ENCODE data around the gene M1AP. TPM values are rescaled to one million over a fixed set of nuclear protein-coding genes. Genes with fewer than 3 reads are reported as not detected.

The M1AP gene
- total and polyA plus RNA-seq, 2 of the 8 experiments (the other 6 are each of a cell fraction or from before 2014, with no cell fraction given) = 4.8 TPM

GRCh38 chr2:74524955-74525716 lies 123.0 kb downstream of the M1AP start:
- Histone ChIP-seq H3K23me2 (ENCODE audit: low read depth, low read length) (peaks cover 4% of the 10 kb centered on the region; the same call in 1 of the 2 replicates), H2AK5ac (ENCODE audit: low read depth, low read length) (no peak overlapping the region), H3K4me2 (ENCODE audit: insufficient read depth in 1 of 2, low read depth in 2 of 2, low read length in 2 of 2) (no peak overlapping the region), H2BK15ac (ENCODE audit: low read length) (0 out of 2 replicates have a peak overlapping the region, but pooled peaks have one; percentile 88), H3K18ac (ENCODE audit: extremely low read depth, low read length) (no peak overlapping the region), H3K56ac (replicated peaks; ENCODE audit: insufficient read length, low read depth, low read length) (no peak overlapping the region), H3K36me3 (ENCODE audit: control insufficient read depth in 2 of 4, insufficient read depth in 4 of 4, low read length in 3 of 4) (peaks cover 5 to 18% (median 13%) of the 10 kb centered on the region in 4 experiments; a peak in 6 of 8 replicates), H3K4me3 (ENCODE audit: extremely low read depth in 1 of 4, insufficient read depth in 2 of 4, low read depth in 3 of 4, low read length in 4 of 4) (no peak overlapping the region), H3K79me1 (ENCODE audit: low read depth, low read length) (peaks cover 8% of the 10 kb centered on the region), H4K20me1 (replicated peaks in 1 of 2; ENCODE audit: control insufficient read depth in 1 of 2, insufficient read depth in 2 of 2, low read length in 2 of 2) (peaks cover 0 to 3% of the 10 kb centered on the region in 2 experiments), H3K4me1 (replicated peaks in 1 of 4; ENCODE audit: control insufficient read depth in 3 of 4, insufficient read depth in 4 of 4, low read length in 3 of 4) (peaks cover 0 to 7% (median under 1%) of the 10 kb centered on the region in 4 experiments; a peak in 2 of 7 replicates), H3K9ac (replicated peaks in 1 of 4; ENCODE audit: extremely low read depth in 1 of 4, low read depth in 3 of 4, low read length in 3 of 4) (no peak overlapping the region), H4K8ac (ENCODE audit: extremely low read depth, insufficient read depth, low read length) (0 out of 2 replicates have a peak overlapping the region, but pooled peaks have one; percentile 31), H3K9me3 (ENCODE audit: insufficient read depth in 2 of 2, low read depth in 1 of 2, low read length in 1 of 2) (no peaks in the 10 kb centered on the region), H2BK20ac (ENCODE audit: low read length) (no peak overlapping the region), H3K27me3 (replicated peaks in 1 of 4; ENCODE audit: control insufficient read depth in 3 of 4, extremely low read depth in 1 of 4, insufficient read depth in 3 of 4, low read length in 3 of 4) (peaks cover 0 to 13% (median 6%) of the 10 kb centered on the region in 4 experiments; a peak in 5 of 7 replicates), H3K14ac (ENCODE audit: insufficient read length) (no peak overlapping the region), H2BK12ac (ENCODE audit: low read depth, low read length) (no peak overlapping the region), H2BK5ac (ENCODE audit: low read depth, low read length) (no peak overlapping the region), H2BK120ac (replicated peaks; ENCODE audit: low read depth, low read length) (no peak overlapping the region), H4K5ac (ENCODE audit: insufficient read length, low read depth, low read length) (no peak overlapping the region), H4K91ac (replicated peaks; ENCODE audit: insufficient read length, low read length) (no peak overlapping the region), H3K27ac (ENCODE audit: low read depth, low read length) (no peak overlapping the region), H3K4ac (replicated peaks; ENCODE audit: insufficient read length, low read depth, low read length) (no peak overlapping the region), H3K23ac (ENCODE audit: insufficient read length) (no peak overlapping the region), H2AFZ (ENCODE audit: low read length) (no peak overlapping the region), H3K79me2 (ENCODE audit: control insufficient read depth in 1 of 2, insufficient read depth in 2 of 2, low read length in 2 of 2) (peaks cover 0 to 18% of the 10 kb centered on the region in 2 experiments; a peak in 2 of 4 replicates)
- DNase-seq (ENCODE audit: low read depth in 1 of 2, low spot score in 2 of 2) = no peak
- ChIA-PET POLR2A (ENCODE audit: partially characterized antibody) (interaction anchor here (1.3 kb wide), 1 partner anchor 42 kb away, joined by 5 read pairs; the partner anchor contains the start of genes CCDC142 and TTC31), CTCF (ENCODE audit: partially characterized antibody) (interaction anchor here (1.2 kb wide), 3 partner anchors 16 to 61 kb away, joined by 3 to 4 read pairs (median 3); no protein-coding TSS in a partner anchor)
- TF ChIP-seq YY1 (IDR thresholded peaks at IDR 0.05; ENCODE audit: low read depth, low read length) (no peak), RNF2 (IDR thresholded peaks at IDR 0.05; ENCODE audit: borderline replicate concordance, low read depth, low read length, missing control alignments, poor library complexity, severe bottlenecking) (no peak), CHD1 (IDR thresholded peaks at IDR 0.05; ENCODE audit: low read depth, low read length) (no peak), KDM5A (IDR thresholded peaks at IDR 0.05; ENCODE audit: low read length) (no peak), EP300 (IDR thresholded peaks at IDR 0.05; ENCODE audit: borderline replicate concordance in 1 of 2, low read depth in 2 of 2, low read length in 2 of 2) (no peak), EZH2 (IDR thresholded peaks at IDR 0.05; ENCODE audit: low read depth, low read length, severe bottlenecking) (no peak), POU5F1 (IDR thresholded peaks at IDR 0.05; ENCODE audit: low read depth, low read length) (no peak), PHF8 (conservative IDR thresholded peaks at IDR 0.05; ENCODE audit: low read depth, low read length) (no peak), CHD2 (IDR thresholded peaks at IDR 0.05; ENCODE audit: low read length) (no peak)
- WGBS, 2 experiments (ENCODE audit: extremely low coverage in 1 of 2, insufficient coverage in 1 of 2, insufficient read length in 1 of 2, insufficient replicate concordance in 2 of 2, low coverage in 1 of 2, low lambda C conversion rate in 2 of 2, missing lambda C conversion rate in 1 of 2) = 79% methylated on average over 10 of the region's 10 CpGs; no CpG with 5 or more reads in 1 of the 2 experiments
- FAIRE-seq = no peak
